Esophagus muscularis mucosa (tissue), 4 donors: ENCODE data around the gene SIRT7. TPM values are rescaled to one million over a fixed set of nuclear protein-coding genes. Genes with fewer than 3 reads are reported as not detected.

Source experiments
- DNase-seq: peaks from one replicate; pipeline ENCODE4 v3.0.0-alpha.2; 2017; ENCODE audit errors: extremely low spot score
- H3K27ac ChIP-seq, 4 donors: fragments of 200-600 bp; sonication (generic); replicated peaks in 1 of 4; 1 replicate in 3 of 4; 2 replicates in 1 of 4; pipeline ENCODE4 v1.5.1; 2016 to 2019; ENCODE audit warnings: mild to moderate bottlenecking in 1 of 4
- H3K27me3 ChIP-seq, 4 donors: fragments of 200-600 bp; sonication (generic); one replicate each; pipeline versions ENCODE4 v1.5.1 to v1.6.0; 2016 to 2019
- H3K36me3 ChIP-seq, 4 donors: fragments of 200-600 bp; sonication (generic); one replicate each; pipeline ENCODE4 v1.5.1; 2016 to 2019
- H3K4me1 ChIP-seq, 4 donors: fragments of 200-600 bp; sonication (generic); one replicate each; pipeline ENCODE4 v1.5.1; 2016 to 2019
- H3K4me3 ChIP-seq, 4 donors: fragments of 200-600 bp; sonication (generic); 1 replicate in 2 of 4; 2 replicates in 2 of 4; pipeline ENCODE4 v1.5.1; 2016 to 2019; ENCODE audit warnings: mild to moderate bottlenecking in 4 of 4, moderate library complexity in 1 of 4
- H3K9me3 ChIP-seq, 4 donors: fragments of 200-600 bp; sonication (generic); 1 replicate in 3 of 4; 2 replicates in 1 of 4; pipeline ENCODE4 v1.5.1; 2016 to 2019
- CTCF ChIP-seq, 3 experiments: fragments of 200-600 bp in 2 of 3; fragments of 450-650 bp in 1 of 3; sonication (generic) in 2 of 3; IDR thresholded peaks; one replicate each; pipeline ENCODE4 v1.5.1; 2017 to 2019; ENCODE audit warnings: antibody characterized with exemption in 3 of 3, mild to moderate bottlenecking in 2 of 3, moderate library complexity in 1 of 3
- EP300 ChIP-seq: sonication (generic); formaldehyde crosslinking; IDR thresholded peaks from one replicate; pipeline ENCODE4 v1.6.1; 2017; ENCODE audit warnings: antibody characterized with exemption
- POLR2A ChIP-seq: fragments of 450-650 bp; IDR thresholded peaks from one replicate; pipeline ENCODE4 v1.6.1; 2017; ENCODE audit warnings: antibody characterized with exemption, moderate library complexity, mild to moderate bottlenecking, low read depth
- POLR2AphosphoS5 ChIP-seq, 2 donors: sonication (generic); formaldehyde crosslinking; IDR thresholded peaks; one replicate each; pipeline ENCODE4 v1.6.1; 2017; ENCODE audit warnings: antibody characterized with exemption in 2 of 2
- WGBS: methylation state at CpG from one replicate; pipeline ENCODE4 v1.1.5; 2018; 5-methylcytosine and 5-hydroxymethylcytosine counted together
- intact Hi-C: fragments of 100-400 bp; cut with DNase I; formaldehyde crosslinking; loops from one replicate; pipeline ENCODE4 v1.15.1; 2023
- total RNA-seq, 4 donors: library from RNA; depleted of rRNA; stranded (reverse); fragments of >200 nt; gene quantifications; one replicate each; pipeline versions ENCODE4 v1.1.0 to v1.2.1, GENCODE V29; 2016

SIRT7 gene
- total RNA-seq, 4 donors from 2014 or later = 13.9 to 27.0 (median 19.9) TPM

GRCh38 chr17:81931189-81931556, 13.2 kb upstream of the SIRT7 start:
- Histone ChIP-seq H3K4me1 (peaks cover 12 to 21% (median 18%) of the 10 kb centered on the region in 4 donors), H3K36me3 (no peaks in the 10 kb centered on the region), H3K4me3 (no peak overlapping the region), H3K27ac (no peak overlapping the region), H3K27me3 (peaks cover 0 to 19% (median 1%) of the 10 kb centered on the region in 4 donors), H3K9me3 (no peaks in the 10 kb centered on the region)
- TF ChIP-seq POLR2A (no peak), EP300 (no peak), CTCF (IDR thresholded peaks at IDR 0.05) (no peak), POLR2AphosphoS5 (IDR thresholded peaks at IDR 0.05) (no peak)
- WGBS = 84% methylated on average over 13 of the region's 13 CpGs
- no peak for DNase-seq
- intact Hi-C loops = no loop called here

GRCh38 chr17:81930142-81931125, 12.5 kb upstream of the SIRT7 start:
- H3K9me3 ChIP-seq = no peaks in the 10 kb centered on the region
- no peak overlapping the region for H3K27ac ChIP-seq
- peaks cover 0 to 19% (median 1%) of the 10 kb centered on the region in 4 donors for H3K27me3 ChIP-seq
- 77% methylated on average over 12 of the region's 20 CpGs for WGBS
- H3K4me3 ChIP-seq = no peak overlapping the region
- no peaks in the 10 kb centered on the region for H3K36me3 ChIP-seq
- DNase-seq = no peak
- TF ChIP-seq POLR2A = no peak
- intact Hi-C loops = no loop called here
- H3K4me1 ChIP-seq = peaks cover 19 to 29% (median 26%) of the 10 kb centered on the region in 4 donors

- Histone ChIP-seq H3K4me3 (no peak overlapping the region), H3K36me3 (no peaks in the 10 kb centered on the region), H3K4me1 (peaks cover 29 to 38% (median 35%) of the 10 kb centered on the region in 4 donors), H3K9me3 (no peaks in the 10 kb centered on the region), H3K27ac (no peak overlapping the region), H3K27me3 (peaks cover 0 to 19% (median 1%) of the 10 kb centered on the region in 4 donors)
- no peak for DNase-seq
- TF ChIP-seq EP300 (no peak), CTCF (IDR thresholded peaks at IDR 0.05) (no peak), POLR2A (no peak), POLR2AphosphoS5 (IDR thresholded peaks at IDR 0.05) (no peak)
- intact Hi-C loops = no loop called here
- WGBS = 90% methylated on average over 20 of the region's 31 CpGs
These were observed 11.5 kb upstream of the SIRT7 start for GRCh38 chr17:81929253-81930141.

GRCh38 chr17:81928544-81929252, 10.7 kb upstream of the SIRT7 start:
- TF ChIP-seq CTCF (IDR thresholded peaks at IDR 0.05) = no peak
- TF ChIP-seq EP300 = no peak
- no peak for TF ChIP-seq POLR2AphosphoS5 (IDR thresholded peaks at IDR 0.05)
- no peak for TF ChIP-seq POLR2A
- H3K9me3 ChIP-seq = no peaks in the 10 kb centered on the region
- no peak for DNase-seq
- peaks cover 37 to 46% (median 43%) of the 10 kb centered on the region in 4 donors for H3K4me1 ChIP-seq
- peak overlapping the region; percentile 91 to 98 (median 95) for H3K27ac ChIP-seq
- intact Hi-C loops = no loop called here
- H3K4me3 ChIP-seq = peak overlapping the region; percentile 80 to 99 (median 84)
- H3K36me3 ChIP-seq = no peaks in the 10 kb centered on the region
- peaks cover 0 to 19% (median 1%) of the 10 kb centered on the region in 4 donors for H3K27me3 ChIP-seq
- WGBS = 48% methylated on average over 42 of the region's 44 CpGs
